Measurements from ENCODE around the gene ALDH9A1.
A peak's percentile ranks its signal among the peaks of the same experiment; 100 is the strongest.
"Not testable (repeated sequence)": the region's sequence is repeated elsewhere in the genome, so short reads cannot be mapped to it uniquely, and the experiment has no call there.

Gene ALDH9A1

DNA sequence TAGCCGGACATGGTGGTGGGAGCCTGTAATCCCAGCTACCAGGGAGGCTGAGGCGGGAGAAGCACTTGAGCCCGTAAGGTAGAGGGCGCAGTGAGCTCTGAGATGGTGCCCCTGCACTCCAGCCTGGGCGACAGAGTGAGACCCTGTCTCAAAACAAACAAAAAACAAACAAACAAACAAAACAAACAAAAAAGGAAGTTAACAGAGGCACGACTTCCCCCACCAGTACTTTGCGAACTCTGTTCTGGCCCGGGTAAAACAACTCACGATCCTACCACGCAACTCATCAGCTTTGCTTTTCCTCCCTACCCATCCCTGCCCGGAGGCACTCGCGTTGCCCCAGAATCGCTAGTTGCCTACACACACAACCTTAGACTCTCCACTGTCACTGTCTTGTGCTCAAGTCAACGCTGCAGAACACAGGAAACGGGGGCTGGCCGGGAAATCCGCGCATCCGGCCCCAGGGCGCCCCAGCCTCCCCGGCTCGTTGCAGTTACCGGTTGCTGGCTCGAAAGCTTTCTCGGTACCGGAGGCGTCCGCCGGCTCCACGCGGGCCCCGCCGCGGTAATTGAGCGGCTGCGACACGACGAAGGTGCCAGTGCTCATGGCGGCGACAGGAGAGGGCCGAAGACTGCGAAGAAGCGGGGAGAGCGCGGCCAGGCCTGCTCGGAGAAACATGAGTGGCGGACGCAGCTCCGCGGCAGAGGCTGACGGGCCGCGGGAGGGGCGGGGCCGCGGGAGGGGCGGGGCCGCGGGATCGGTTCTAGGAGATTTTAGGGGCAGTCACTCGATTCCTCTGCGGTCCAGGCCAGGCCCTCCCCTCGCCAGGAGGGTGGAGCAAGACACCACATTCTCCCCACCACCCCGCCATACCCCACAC lies at the start of gene ALDH9A1:
ALDH9A1 (minus strand) TSS at position 682 of the 880 bp plus-strand sequence; CDS start at position 678, 4 bp downstream.
- DNase-seq, result peak; percentile 91

DNA sequence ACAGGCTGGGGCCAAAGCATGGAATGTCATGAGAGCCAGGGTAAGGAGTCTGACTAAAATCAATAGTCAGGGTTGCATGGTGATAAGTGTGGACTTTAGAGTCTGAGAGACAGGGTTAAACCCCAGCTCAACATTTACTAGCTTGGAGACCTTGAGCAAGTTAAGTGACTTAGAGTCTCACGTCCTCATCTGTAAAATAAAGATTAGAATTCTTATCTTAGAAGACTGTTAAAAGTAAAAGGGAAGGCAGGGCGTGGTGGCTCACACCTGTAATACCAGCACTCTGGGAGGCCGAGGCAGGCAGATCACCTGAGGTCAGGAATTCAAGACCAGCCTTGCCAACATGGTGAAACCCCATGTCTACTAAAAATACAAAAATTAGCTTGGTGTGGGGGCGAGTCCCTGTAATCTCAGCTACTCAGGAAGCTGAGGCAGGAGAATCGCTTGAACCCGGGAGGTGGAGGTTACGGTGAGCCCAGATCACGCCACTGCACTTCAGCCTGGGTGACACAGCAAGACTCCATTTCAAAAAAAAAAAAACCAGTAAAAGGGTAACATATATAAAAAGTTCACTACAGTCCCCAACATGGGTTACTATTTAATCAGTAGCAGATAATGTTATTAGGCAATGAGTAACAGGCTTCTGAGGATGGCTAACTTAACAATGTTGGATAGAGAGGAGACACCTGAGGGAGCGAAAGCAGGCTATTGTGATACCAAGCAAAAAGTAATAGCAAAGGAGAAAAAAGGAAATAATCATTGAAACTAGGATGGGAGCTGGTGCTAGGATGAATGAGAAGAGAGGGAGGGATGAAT lies 49.5 kb upstream of the ALDH9A1 start:
- no peak for DNase-seq

DNA sequence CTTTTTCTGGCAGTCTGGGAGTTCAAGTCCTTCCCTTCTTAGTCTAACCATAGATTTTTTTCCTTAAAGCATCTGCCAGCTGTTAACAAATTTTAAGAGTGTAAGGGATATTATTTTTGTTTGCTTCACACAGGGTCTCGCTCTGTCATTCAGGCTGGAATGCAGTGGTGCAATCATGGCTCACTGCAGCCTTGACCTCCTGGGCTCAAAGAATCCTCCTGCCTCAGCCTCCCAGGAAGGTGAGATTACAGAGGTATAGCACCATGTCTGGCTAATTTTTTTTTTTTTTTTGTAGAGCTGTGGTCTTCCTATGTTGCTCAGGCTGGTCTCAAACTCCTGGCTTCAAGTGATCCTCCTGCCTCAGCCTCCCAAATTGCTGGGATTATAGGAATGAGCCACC lies 46.6 kb upstream of the ALDH9A1 start:
- DNase-seq, result not testable (repeated sequence)

DNA sequence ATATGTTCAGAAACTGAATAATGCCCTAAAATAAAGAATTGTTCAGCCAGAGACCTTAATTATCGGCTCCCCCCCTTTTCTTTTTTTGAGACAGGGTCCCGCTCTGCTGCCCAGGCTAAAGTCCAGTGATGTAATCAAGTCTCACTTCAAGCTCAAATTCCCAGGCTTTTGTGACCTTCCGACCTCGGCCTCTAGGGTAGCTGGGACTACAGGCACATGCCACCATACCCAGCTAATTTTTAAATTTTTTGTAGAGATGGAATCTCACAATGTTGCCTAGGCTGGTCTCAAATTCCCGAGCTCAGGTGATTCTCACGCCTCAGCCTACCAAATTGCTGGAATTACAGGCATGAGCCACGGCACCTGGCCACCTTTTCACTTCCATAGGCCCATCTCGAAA lies 43.8 kb upstream of the ALDH9A1 start:
- no peak for DNase-seq

DNA sequence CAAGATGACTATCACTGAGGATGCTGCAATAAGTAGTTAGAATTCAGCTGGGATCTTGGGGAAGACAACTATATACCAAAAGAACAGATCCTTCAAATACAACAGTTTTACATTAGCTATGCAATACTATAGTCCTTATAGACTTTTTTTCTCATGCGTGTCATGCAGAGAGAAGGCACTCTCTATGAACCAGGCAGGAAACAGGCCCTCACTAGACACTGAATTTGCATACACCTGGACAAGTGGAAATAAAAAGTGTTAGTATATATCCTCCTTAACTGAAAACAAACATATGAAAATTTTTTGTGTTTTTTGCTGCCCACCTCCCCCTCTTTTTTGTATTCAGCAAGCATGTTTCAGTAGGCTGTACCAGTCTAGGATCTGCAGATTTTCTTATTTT lies 40.4 kb upstream of the ALDH9A1 start:
- no peak for DNase-seq

DNA sequence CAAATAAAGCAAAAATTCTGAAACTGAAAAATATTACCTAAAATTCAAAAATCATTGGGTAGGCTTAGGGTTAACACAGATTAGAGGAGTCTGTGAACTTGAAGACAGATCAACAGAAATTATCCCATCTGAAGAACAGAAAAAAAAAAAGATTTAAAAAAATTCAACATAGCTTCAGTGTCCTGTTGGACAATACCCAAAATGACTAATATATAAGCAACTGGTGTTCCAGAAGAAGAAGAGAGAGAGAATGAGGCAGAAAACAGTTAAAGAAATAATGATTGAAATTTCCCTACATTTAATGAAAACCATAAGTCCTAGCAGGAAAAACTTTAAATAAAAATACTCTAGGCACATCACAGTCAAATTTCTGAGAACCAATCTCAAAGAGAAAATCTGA lies 38.8 kb upstream of the ALDH9A1 start:
- no peak for DNase-seq

DNA sequence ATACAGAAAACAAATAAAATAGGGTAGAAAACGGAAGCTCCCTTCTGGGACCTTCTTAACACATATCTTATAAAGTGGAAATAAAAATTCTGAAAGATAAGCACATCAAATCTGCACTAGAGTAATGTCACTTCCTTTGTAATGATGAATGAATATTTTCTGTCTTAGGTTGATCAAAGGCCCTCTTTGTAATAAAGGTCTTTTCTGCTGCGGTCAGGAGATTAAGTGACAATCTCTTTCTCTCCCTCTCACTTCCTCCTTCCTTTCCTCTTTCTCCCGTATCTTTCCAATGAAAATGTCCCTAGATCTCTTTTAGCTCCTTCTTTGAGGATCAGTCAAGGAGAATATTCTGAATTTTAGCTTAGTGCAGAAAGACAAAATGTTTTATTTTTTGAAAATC lies 36.5 kb upstream of the ALDH9A1 start:
- DNase-seq, result no peak

DNA sequence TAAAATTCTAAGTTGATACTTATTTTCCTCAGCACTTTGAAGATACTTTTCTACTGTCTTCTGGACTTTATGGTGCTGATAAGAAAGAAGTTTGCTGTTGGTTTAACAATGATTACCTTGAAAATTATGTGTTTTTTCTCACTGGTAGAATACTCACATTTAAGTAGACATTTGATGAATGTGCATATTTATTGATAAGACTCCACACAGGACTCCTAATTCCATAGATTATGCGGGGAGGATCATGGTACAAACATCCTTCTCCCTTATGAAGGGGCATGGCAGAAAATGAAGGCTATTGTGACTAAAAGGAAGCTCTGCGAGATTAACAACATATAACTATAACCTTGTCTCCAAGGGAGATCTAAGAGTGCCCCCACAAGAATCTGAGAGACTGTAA lies 28.5 kb upstream of the ALDH9A1 start:
- DNase-seq, result no peak

DNA sequence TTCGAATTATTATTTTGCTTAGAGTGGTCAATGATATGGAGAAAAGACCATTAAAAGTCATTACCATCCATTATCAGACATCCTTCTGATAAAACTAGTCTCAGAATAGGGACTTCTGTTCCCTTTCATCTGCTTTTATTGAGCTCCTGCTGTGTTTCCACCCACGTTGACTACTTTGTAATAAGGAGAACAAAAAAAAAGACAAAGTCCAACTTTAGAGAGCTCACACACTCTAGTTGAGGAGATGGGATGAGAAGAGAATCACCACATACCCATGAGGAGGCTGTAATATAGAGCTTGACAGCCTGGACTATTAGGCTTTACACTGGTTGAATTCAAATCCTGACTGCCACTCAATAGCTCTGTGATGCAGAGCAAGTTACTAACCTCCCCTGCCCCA lies 27.8 kb upstream of the ALDH9A1 start:
- no peak for DNase-seq

DNA sequence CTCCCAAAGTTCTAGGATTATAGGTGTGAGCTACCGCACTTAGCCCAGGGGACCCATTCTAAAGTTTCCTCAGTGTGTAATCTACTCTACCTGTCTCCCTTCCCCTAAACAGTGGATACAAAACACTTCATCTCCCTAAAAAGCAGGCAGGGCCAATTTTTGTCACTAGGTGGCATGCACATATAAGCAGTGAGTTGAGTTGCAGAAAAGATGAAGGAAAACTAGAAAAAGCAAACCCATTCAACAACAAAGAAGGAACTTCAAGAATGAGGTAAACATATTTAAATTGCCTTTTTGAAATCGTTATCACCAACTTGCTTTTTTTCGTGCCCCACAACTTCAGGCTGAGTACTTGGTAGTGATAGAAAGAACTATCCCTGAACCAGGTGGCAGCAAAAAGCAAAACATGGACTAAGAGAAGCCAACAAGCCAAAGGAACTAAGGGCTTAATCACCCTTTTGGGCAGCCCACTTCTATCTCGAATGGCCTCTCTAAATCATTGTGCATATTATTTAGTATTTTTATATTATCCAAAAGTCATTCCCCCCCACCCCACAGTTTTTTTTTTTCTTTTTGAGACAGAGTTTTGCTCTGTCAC lies 19.7 kb upstream of the ALDH9A1 start:
- DNase-seq, result peak; percentile 23

DNA sequence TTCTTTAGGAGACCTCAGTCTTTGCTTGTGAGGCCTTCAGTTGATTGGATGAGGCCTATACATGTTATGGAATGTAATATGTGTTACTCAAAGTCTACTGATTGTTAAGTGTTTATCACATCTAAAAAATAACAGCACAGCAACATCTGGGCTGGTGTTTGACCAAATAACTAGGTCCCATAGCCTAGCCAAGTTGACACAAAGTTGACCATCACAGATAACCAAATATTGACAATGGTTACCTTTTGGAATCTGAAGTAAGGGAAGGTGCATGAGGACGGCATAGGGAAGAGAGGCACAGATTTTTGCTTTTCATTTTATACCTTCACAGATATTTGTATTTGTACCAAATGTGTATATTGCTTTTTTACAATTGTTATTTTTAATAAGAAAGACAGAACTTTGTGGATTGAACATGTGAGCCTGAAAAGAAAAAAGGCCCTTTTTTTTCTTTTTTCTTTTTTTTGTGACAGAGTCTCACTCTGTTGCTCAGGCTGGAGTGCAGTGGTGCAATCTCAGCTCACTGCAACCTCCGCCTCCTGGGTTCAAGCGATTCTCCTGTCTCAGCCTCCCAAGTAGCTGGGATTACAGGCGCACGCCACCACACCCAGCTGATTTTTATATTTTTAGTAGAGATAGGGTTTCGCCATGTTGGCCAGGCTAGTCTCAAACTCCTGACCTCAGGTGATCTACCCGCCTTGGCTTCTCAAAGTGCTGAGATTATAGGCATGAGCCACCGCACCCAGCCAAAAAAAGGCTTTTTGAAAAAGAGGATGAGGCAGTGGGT lies 18.1 kb upstream of the ALDH9A1 start:
- DNase-seq, result not testable (repeated sequence)

DNA sequence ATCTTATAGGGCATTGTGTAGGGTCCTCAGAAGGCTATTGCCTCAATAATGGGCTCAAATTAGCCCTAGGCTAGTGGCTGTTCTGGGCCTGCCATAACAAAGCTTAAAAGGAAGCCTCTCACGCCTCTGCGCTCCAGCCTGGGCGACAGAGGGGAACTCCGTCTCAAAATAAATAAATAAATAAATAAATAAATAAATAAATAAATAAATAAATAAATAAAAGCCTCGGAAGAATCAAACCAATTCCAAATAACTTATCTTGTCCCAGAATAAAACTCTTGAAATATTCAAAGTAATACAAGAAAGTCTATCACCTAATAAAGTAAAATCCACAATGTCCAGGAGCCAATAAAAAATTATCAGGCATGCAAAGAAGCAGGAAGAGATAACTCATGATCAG lies 14.4 kb upstream of the ALDH9A1 start:
- no peak for DNase-seq

DNA sequence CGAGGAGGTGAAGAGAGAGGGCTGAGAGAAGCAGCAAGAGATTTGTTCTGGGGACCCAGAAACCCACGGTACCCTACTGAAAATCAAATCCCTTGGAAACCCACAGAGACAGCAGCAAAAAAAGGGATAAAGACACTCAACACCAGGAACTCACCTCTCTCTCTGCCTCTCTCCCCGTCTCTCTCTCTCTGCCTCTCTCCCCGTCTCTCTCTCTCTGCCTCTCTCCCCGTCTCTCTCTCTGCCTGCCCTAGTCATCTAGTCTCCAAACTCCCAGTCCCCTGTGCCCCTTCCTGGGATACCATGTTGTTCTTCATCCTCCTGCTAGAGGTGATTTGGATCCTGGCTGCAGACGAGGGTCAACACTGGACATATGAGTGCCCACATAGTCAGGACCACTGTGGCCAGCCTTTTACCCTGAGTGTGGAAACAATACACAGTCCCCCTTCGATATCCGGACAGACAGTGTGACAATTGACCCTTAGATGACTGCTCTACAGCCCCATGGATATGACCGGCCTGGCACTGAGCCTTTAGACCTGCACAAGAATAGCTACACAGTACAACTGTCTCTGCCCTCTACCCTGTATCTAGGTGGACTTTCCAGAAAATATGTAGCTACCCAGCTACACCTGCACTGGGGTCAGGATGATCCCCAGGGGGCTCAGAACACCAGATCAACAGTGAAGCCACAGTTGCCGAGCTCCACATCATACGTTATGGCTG lies 9.8 kb upstream of the ALDH9A1 start:
- no peak for DNase-seq

DNA sequence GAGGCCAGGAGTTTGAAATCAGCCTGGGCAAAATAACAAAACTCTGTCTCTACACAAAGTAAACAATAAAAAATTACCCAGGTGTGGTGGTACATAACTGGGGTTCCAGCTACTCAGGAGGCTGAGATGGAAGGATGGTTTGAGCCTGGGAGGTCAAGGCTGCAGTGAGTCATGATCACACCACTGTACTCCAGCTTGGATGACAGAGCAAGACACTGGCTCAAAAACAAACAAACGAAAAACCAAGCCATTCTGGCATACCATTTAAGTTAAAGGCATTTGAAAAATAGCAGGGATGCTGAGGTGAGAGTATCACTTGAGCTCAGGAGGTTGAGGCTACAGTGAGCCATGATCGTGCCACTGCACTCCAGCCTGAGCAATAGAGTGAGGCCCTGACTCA lies 5.3 kb upstream of the ALDH9A1 start:
- DNase-seq, result no peak

DNA sequence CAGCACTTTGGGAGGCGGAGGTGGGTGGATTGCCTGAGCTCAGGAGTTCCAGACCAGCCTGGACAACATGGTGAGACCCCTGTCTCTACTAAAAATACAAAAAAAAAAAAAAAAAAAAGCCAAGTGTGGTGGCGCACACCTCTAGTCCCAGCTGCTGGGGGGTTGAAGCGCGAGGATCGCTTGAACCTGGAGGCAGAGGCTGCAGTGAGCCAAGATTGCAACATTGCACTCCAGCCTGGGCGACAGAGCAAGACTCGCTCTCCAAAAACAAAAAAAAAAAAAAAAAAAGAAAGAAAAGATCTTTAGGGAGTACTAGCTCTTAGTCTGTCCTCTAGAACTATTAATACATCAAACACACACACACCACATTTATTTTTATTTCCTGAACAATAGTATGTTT lies 3.6 kb upstream of the ALDH9A1 start:
- not testable (repeated sequence) for DNase-seq

DNA sequence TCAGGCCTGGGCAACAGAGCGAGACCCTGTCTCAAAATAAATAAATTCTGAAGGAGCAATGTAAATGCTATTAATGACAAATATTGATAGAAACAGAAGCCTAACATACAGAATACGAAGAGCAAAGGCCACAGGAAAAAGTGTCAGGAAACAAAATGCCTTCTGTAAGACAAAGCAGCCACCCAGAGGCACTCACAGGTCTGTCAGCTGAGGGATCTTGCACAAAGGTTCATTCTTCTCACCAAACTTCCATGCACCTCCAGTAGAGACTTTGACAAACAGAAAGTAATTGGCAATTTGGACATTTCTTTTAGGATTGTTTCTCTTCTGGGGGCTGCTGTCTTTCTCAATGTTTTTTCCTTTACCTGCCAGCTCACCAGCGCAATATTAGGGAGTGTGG lies 1.2 kb upstream of the ALDH9A1 start:
- no peak for DNase-seq

DNA sequence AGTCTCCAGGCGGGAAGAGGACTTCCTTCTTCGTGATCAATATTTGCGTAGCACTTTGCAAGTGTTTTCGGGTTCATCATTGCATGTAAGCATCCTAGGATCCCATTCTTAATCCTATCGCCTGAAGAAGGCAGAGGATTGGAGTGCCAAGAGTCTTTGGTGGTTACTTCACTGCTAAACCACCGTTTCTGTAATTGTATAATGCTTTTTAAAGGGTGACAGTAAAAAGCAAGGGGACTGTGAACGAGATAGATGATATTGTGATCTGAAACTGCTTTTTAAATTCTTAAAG lies 345 bp upstream of the ALDH9A1 start:
- DNase-seq, result no peak

DNA sequence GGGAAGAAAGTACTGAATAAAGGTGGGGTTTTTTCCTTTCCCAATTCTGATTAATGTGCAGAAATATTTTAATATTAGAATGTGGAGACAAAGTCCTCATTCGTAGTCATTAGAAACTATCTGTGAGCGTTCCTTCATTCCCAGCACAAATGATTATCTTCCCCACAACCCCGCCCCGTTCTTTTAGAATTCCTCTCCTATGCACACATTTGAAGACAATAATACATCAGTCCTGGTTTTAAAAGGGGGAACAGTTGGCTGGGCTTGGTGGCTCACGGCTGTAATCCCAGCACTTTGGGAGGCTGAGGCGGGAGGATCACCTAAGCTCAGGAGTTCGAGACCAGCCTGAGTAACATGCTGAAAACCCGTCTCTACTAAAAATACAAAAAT lies 876 bp downstream of the ALDH9A1 start:
- DNase-seq, result no peak

DNA sequence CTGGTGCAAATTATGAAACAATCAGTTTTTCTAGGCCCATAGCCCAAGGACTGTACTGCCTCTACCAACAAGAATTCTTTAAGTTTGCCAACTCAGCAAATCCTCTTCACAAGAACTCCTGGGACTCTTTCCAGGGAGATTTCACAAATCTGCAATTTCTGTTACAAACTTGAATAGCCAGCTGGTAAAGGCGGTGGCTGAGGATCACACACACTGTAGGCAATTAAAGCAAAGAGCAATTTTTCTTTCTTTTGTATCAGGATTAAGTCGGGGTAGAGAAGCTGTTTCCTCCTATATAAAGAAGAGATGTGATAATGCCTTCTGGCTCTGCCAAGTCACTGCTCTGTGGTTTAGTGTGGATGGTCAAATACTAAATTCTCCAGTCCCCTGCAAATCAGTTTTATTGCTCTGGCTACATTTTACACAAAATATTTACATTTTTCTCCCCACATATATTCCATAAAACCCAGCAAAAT lies 1.7 kb downstream of the ALDH9A1 start:
- DNase-seq, result peak; percentile 14

DNA sequence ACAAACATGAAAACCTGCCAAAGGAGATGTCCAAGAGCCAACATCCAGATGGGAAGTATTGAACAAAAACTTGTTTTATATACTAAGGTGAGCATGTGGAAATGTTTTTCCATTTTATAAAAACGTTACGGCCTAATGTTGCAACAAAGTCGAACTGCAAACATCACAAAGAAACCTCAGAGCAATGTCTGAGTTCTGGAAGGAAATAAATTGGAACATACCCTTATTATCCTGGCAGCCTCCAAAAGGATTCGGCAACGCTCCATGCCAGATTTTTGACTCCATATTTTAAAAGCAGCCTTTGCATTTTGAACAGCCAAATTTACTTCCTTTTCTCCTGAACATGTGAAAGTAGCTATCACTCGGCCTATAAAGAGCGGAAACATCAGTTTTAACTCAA lies 3.3 kb downstream of the ALDH9A1 start:
- no peak for DNase-seq

DNA sequence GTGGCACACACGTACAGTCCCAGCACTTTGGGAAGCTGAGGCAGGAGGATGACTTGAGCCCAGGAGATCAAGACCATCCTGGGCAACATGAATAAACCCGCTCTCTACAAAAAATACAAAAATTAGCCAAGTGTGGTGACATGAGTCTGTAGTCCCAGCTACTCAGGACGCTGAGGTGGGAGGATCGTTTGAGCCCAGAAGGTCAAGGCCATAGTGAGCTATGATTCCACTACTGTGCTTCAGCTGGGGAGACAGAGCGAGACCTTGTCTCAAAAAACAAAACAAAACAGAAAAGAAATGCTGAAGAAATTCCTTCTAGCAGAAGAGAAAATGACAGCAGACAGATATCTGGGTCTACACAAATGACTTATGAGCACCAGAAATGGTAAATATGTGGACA lies 10.3 kb downstream of the ALDH9A1 start:
- no peak for DNase-seq

DNA sequence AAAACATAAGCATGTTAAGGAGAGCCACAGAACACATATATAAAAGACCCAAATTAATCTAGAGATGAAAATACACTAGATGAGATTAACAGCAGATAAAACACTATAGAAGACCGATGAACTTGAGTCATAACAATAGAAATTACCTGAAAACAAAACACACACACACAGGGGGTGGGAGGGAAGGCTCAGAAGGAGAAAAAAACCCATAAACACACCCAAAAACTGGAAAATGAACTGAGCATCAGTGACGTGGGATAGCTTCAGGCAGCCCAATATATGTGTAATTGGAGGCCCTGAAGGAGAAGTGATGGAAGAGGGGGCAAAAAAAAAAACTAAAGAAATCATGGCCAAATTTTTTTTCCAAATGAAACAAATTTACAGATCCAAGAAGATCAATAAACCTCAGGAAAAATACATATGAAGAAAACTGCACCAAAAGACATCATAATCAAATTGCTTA lies 11.4 kb downstream of the ALDH9A1 start:
- no peak for DNase-seq

All from NCI-H2227 treated with DMSO at 0.1 percent for 48 hours (cell line).